GM19240 (cell line): Measurements from ENCODE around the gene RIN3.

Experiments
- DNase-seq: peaks from one replicate; pipeline ENCODE4 v3.0.0; 2011; ENCODE audit warnings: low spot score; ENCODE audit not compliant: insufficient read length

The RIN3 gene

DNA sequence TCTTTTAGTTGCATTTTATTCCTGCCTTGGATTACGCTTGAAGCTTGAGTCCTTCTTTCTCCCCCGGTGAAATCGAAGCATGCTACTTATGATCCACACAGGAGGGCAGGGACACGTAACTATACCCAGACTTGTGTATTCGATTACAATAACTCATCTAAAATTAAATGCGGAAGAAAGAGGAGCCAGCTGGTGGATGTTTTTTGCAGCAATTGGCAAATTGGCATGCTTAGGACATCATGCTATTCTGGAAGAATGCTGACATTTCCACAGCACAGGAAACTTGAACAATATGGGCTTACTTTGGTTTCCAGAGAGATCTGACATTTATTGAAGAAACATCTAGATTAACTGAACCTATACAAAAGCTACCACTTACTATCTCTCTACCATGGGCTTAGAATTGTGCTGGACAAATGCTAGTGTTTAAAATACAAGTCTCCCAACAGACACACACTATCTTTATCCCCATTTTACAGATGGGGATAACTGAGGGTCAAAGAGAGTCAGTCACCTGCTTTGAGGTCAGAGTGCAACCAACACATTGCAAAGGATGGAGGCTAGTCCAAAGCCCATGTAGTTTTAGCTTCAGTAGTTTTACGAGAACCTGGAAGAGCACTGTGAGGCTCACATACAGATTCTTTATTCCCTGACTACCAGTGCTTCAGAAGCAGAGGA lies 198.5 kb downstream of the RIN3 start:
- no peak for DNase-seq

DNA sequence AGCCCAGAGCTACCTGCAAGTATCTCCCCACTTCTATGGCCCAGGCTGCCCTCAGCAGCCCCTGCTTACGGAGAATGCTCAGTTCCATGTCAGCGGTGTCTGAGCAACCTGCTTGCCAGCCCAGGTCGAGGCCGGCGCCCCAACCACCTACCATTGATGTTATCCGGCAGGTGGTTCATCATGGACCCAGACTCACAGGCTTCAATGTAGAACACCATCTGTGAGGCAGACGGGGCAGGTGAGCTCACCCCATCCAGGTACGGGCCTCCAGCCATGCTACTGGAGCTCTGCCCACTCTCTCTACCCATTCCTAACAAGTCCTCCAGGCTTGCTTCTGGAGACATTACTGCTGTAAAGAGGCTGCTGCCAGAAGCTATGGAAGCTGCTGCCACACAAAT lies 199.1 kb downstream of the RIN3 start:
- no peak for DNase-seq

DNA sequence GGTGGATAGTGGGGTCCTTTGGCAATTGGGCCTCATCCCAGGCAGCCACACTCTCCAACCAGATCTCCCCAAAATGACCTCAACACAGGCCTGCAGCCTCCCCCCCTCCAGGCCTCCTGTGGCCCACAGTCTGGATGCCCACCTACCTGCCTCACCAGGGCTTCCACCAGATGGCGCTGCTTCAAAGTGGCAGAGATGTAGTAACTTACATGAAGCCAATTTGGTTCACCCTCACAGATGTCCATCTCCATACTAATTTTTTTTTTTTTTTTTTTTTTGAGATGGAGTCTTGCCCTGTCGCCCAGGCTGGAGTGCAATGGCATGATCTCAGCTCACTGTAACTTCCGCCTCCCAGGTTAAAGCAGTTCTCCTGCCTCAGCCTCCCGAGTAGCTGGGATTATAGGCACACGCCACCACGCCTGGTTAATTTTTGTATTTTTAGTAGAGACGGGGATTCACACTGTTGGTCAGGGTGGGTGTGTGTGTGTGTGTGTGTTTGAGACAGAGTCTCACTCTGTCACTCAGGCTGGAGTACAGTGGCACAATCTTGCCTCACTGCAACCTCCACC lies 201.2 kb downstream of the RIN3 start:
- DNase-seq: peak; percentile 83

DNA sequence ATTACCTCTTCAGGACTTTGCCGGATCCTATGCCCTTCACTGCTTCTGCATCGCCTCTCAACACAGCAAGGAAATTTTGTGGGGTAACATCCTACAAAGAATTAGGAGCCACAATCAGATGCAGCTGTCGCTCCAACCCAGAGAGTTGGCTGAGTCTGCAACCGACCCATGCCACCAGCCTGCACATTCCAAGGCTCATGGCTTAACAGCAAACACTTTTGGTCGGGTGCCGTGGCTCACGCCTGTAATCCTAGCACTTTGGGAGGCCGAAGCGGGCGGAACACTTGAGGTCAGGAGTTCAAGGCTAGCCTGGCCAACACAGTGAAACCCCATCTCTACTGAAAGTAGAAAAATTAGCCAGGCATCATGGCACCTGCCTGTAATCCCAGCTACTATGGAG lies 202.6 kb downstream of the RIN3 start:
- DNase-seq: no peak

DNA sequence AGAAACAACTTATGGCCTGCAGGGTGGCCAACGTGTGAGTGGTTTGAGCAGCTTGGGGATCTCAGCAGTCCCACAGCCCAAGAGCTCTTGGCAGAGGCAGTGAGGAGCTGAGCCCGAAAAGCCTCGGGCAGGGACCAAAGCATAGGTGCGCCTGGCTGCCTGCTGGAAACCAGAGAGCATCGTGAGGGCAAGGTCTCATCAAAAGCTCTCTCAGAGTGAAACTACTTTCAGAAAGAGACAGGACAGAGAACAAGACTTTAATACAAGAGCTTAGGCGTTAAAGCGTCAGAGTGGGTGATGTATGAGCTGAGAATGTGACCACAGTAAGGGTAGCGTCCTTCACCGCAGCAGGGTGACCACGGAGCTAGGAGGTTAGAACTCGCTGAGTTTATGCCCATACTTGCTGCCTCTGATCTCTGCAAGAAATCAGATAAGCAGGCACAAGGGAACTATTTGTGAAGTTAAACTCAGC lies 204.0 kb downstream of the RIN3 start:
- DNase-seq: no peak

DNA sequence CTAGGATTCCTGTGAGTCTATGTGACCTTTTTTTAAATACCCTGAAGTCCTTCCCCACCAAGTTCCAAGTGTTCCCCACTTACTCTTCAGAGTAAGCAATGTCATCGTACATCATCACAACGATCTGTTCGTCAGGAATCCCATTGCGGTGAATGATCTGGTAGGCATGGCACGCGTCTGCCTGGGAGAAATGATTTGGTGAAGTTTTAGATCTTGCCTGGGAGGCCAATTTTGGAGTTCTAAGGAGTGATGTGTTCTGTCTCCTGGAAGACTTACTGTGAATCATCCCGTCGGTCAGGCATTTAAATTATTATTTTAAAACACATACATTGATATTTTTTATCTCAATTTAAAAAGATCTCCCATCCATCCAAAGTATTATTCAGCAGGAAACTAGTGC lies 205.1 kb downstream of the RIN3 start:
- DNase-seq: no peak

DNA sequence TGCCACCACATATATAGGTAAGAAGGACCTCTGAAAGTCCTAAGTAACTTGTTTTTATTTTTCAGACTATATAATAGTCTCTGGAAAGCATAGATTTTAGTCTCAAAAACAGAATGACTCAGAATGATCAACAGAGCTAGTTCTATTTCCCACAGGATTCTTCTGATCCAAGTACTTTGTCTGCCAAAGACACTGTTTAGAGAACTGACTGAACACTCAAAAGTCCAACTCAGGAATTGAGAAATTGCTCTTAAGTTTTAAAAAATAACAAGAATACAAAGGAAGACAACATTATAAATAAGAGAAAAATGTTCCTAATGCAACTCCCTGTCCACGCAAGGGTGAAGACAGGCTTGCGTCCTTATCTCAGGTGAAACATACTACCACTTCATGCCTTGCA lies 205.8 kb downstream of the RIN3 start:
- DNase-seq: no peak

DNA sequence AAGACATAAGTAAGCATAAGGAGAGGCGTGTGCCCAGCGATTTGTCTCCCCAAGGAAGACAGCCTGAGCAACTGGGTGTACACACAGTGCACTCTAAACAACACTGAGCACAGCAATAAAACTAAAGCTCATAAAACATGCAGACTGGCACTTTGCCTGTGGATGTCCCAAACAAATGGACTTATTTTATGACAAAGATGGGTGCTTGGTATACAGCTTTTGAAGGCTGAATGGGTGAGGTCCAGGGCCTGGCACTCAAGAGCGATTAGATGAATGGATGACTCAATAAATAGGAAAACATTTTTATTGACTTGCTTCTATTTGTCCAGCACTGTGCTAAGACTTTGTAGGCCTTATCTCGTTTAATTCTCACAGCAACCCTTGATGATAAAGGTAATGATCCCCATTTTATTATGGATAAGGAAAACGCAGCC lies 206.3 kb downstream of the RIN3 start:
- no peak for DNase-seq

DNA sequence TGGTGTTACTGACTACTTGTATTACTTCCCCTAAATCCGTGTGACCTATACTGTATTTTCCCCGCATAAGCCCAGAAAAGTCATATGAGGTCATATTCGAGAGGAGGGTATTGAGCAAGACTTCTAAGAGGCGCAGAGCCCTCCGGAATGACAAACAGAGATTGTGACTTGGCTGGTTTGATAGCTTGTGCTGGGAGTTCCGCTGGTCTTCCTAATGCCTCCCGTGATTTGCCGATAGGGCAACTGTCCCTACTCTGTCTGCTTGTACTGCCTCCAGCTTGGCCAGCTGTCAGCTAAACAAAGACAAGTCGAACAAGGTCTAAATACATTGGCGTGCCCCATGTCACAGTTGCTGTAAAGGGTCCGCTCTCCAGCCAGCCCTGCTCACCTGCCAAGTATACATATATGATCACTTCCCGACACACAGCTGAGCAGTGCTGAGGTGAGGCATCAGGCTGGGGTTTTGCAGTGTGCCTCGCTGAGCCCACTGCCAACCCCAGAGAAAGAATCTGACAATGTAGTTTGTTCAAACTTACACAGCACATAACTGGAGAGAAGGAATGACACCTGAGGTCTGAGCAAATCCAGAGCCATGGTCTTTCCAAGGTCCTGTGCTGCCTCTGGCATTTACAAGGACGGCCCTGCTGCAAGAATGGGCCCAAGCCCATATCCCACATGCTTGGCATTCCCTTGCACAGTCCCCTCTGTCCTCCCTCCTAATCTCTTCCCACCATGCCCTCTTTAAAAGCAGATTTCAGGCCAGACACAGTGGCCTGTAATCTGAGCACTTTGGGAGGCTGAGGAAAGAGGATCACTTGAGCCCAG lies 211.1 kb downstream of the RIN3 start:
- DNase-seq: no peak

DNA sequence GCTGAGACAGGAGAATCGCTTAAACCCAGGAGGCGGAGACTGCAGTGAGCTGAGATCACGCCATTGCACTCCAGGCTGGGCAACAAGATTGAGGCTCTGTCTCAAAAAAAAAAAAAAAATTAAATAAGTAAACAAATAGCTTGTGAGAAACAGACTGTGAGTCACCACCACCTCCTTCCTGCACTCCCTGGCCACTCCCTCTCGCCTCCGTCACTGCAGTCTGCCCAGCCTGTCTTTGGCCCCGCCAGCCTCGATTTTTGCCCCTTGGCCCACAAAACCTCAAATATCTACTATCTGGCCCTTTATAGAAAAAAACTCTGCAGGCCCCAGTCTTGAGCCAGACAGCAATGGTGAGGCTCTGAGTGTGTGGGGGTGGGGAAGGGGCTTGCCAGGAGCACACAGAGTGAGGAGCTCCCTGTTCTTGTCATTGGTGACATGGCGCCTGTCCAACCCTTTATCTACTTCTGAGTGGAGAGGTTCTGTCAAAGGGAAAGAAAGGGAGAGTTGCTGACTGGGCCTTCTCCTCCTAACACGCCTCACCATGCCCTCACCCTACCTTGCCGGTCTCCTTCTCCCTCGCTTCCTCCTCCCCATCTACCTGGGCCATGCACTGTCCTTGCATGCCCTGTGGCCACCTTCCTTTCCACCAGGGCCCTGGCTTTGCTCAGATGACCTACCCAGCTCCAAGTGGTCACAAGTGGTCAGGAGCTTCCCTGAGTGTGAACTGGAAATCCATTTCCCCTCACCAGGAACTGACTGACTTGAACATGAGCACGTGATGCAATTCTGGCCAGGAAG lies 212.8 kb downstream of the RIN3 start:
- DNase-seq: no peak

DNA sequence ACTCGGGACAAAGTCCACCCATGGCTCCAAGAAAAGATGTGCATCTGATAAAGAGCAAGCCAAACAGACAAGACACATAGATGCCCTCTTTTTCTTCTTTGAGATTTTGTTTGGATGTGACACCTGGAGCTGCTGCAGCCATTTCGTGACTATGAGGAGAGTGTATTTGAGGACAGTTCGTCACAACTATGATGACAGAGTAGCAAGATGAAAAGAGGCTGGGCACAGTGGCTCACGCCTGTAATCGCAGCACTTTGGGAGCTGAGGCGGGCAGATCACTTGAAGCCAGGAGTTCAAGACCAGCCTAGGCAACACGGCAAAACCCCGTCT lies 213.3 kb downstream of the RIN3 start:
- no peak for DNase-seq

DNA sequence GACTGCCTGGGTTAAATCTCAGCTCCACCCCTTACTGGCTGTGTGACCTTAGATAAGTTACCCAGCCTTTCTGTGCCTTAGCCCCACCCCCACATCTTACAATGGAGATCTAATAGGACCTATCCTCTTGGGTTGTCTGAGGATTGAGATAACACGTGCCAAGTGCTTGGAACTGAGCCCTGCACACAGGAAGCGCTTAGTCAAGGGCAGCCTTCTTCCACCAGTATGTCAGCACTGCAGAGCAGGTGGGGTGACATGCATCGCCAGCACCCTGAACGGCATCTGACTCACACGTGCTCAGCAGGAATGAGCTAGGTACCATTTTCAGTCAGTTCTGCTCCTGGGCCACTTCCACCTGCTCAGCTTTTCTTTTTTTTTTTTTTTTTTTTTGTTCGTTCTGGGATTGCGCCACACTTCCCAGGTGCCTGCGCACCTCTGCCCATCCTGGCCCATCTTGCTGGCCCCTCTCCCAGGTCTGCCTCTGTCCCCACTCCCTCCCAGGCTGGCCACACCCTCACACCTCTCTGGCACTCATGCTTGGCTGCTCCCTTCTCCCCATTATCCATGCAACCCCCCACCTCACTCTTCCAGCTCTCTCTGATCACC lies 215.3 kb downstream of the RIN3 start:
- no peak for DNase-seq

DNA sequence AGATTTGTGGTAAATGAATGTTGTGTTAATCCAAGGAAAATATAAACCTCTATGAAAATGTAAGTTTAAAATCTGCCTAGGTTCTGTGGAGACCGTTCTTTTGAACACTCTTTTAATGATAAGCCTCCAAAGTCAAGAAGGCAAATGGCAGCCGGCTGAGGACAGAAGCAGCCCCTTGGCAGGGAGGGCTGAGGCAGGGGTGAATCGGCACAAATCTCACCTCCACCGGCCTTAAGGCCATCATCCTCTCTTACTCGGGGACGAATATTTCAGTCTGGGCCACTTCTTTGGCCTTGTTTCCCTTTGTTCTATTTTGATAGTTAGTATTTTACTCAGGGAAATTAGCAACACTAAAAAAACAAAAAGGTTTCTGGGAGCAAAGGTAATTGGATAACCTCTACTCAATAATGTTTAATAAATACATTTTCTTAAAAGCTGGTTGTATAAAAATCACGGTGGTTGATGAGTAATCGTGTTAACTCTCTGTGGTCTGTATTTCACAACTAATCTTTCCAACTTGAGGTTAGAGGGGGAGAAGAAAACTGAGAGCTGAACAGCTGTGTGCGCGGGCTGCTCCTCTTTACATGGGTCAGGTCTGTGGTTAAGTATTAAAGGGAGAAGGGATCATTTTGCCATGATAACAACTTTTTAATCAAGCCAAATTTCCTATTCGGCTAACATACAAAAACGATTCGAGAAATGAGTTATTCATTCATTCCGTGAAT lies 216.2 kb downstream of the RIN3 start:
- no peak for DNase-seq

DNA sequence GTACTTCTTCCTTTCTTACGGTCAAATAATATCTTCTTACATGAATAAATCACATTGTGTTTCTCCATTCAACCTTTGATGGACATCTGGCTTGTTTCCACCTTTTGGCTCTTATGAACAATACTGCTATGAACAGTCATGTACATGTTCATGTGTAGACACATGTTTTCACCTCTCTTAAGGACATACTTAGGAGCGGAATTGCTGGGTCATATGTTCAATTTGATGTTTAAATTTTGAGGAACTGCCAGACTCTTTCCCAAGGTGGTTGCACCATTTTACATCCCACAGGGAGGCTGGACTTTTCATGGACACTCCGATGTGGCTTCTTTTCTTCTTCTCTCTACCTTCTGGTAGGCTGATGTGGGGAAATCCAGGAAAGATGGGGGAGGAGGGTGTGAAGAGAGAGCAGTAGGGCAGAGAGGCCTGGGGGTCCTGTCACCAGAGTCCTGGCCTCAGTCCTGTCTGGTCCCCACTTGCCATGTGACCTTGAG lies 218.1 kb downstream of the RIN3 start:
- DNase-seq: no peak

DNA sequence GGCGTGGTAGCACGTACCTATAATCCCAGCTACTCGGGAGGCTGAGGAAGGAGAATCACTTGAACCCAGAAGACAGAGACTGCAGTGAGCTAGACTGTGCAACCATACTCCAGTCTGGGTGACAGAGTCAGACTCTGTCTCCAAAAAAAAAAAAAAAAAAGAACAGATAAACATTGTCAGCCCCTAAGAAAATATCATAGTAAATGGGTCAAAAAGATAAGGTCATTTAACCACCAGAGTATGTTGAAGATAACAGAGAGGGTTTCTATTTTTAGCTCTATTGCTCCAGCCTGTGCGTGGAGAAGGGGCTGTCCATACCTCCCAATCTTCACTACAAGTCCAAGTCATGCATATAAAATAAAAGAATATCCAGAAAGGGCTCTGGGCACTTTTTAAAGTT lies 219.4 kb downstream of the RIN3 start:
- DNase-seq: no peak

DNA sequence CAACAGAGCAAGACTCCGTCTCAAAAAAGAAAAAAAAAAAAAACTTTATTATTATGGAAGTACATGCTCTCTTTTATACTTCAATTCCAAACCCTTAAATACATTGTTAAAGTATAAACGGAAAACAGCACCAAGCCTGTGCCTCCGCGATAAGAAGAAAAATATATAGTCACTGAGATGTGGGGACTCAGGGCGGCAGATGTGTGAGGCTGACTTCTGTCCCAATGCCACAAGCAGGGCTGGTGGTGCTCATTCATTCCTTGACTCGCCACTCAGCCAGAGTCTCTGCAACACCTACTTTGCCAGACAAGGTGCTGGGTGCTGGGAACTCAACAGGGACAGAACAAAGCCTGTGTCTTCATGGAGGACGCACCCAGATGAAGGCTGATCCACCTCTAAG lies 221.0 kb downstream of the RIN3 start:
- DNase-seq: no peak

DNA sequence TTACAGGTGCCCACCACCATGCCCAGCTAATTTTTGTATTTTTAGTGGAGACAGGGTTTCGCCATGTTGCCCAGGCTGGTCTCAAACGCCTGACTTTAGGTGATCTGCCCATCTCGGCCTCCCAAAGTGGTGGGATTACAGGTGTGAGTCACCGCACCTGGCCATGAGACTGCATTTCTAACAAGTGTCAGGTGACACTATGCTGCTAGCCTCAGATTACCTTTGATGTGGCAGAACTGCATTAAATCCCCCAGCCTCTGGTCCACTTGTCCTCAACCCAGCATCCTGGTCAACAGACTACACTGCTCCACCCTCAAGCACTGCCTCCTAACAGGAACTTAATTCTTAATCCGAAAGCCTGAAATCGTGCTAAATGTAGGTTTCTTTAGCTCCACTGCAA lies 221.8 kb downstream of the RIN3 start:
- DNase-seq: no peak

DNA sequence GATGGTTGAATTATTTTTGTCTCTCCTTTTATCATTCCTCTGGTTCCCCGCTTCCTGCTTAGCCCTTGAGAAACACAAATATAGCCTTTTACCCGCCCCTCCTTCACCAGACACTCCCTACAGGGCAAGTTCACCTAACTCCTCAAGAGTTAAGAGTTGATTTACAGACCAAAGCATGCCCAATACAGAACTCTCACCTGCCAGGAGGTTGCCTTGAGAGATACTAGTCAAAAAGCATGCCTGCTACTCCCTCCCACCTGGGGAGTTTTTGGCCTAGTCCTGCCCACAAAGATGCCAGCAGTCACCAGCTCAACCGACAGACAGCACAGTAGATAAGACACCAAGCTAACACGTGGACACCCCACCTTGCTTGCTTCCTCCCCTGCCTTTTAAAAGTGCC lies 223.6 kb downstream of the RIN3 start:
- no peak for DNase-seq

DNA sequence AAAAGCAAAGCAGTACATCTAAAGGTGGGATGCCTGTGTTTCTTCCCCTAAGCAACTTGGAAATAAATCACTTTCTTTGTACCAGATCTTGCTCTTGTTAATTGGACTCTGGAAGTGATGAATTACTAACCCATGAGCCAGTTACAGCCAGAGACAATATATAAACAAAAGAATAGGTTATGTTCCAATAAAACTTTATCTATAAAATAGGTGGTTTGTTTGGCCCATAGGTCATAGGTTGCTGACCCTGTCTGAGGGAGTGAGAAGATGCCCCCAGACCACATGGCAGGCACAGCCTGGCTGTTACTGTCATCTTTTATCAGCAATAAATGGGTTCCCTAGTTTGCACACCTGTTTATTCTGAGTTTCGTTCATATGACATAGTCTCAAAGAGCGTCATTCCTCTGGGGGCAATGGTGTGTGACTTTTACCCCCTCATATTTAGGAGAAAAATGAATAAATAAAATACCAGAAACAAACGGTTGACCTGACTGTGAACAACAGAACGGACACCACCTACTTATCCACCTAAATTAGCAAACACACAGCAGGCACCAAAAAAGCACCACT lies 224.1 kb downstream of the RIN3 start:
- DNase-seq: no peak
